AG09319 (cell line): ENCODE data around the gene MYMK.
A peak's percentile ranks its signal among the peaks of the same experiment; 100 is the strongest.

Experiments
- DNase-seq: peaks from one replicate; pipeline ENCODE4 v3.0.0-alpha.2; 2010; ENCODE audit warnings: low read depth; ENCODE audit errors: extremely low read depth
- CTCF ChIP-seq: IDR thresholded peaks from 2 replicates; pipeline ENCODE4 v1.5.1; 2011; ENCODE audit warnings: low read depth, mild to moderate bottlenecking, inconsistent platforms, low read length, moderate library complexity

MYMK gene

GRCh38 chr9:133563291-133563796 lies 38.6 kb upstream of the MYMK start:
- TF ChIP-seq CTCF = no peak
- DNase-seq = no peak

- DNase-seq = no peak
- TF ChIP-seq CTCF = no peak
Measured at GRCh38 chr9:133562611-133563290, 38.0 kb upstream of the MYMK start.

DNA sequence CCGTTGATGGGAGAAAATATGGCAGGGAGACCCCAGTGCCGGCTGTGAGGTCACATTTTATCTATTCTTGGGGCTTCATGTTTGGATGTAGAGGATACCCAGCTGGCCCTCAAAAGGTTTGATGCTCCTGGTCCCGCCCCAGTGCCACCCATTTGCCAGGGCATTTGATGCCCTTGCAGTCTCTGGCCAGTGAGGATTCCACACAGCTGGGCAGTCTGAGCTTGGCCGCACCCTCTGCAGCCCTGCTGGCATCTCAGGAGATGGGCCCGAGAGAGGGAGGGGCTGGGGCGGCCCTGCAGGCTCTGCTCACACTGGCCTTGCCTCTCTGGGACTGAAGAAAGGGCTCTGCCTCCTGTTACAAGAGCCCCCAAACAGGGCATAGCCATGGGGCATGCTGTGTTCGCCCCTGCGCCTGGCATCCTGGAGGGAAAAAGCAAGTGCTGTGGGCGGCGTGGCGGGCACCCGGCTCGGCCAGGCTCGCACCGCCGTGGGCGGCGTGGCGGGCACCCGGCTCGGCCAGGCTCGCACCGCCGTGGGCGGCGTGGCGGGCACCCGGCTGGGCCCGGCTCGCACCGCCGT lies 37.3 kb upstream of the MYMK start:
- no peak for TF ChIP-seq CTCF
- DNase-seq = no peak

GRCh38 chr9:133560944-133561343 lies 36.2 kb upstream of the MYMK start:
- no peak for DNase-seq
- TF ChIP-seq CTCF = no peak

GRCh38 chr9:133560311-133560710 lies 35.6 kb upstream of the MYMK start:
- TF ChIP-seq CTCF = no peak
- DNase-seq = no peak

GRCh38 chr9:133558191-133559126 lies 33.7 kb upstream of the MYMK start:
- no peak for TF ChIP-seq CTCF
- DNase-seq = peak; percentile 41
